ENCODE results near the gene TDRD5.

Gene TDRD5, protein sequence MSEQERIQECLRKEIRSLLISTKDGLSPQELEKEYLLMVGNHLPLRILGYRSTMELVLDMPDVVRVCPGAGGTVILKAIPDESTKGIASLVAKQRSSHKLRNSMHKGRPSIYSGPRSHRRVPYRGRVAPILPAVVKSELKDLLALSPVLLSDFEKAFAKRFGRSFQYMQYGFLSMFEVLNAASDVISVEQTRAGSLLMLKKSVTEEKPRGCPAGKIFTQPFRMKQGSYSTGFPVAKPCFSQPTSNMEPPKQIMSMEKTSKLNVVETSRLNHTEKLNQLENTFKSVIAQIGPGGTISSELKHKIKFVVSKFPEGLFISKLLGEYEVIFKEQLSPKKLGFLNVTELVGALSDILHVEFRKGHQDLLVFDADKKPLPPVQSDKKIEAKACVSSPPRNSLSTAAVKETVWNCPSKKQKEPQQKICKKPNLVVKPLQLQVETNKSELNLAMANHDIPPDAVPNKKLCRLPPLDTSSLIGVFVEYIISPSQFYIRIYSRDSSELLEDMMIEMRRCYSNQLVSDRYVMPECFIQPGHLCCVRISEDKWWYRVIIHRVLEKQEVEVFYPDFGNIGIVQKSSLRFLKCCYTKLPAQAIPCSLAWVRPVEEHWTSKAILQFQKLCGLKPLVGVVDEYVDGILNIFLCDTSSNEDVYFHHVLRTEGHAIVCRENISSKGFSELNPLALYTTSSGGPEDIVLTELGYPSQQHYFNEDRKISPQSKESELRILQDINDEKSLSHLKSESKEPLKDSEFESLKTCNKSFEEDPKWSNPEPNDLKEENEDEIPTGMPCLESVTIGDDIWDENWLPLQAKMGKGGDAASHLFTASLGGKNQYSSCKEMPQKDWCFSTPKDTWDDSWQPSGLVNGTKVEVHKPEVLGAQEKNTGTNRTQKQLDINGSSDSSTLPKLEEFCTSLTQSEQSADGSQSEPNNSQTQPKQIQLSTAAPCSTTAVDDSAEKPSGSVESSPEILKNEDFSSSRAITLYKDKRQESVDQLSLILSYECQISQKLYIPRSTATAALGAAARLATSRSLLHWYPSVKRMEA

DNA sequence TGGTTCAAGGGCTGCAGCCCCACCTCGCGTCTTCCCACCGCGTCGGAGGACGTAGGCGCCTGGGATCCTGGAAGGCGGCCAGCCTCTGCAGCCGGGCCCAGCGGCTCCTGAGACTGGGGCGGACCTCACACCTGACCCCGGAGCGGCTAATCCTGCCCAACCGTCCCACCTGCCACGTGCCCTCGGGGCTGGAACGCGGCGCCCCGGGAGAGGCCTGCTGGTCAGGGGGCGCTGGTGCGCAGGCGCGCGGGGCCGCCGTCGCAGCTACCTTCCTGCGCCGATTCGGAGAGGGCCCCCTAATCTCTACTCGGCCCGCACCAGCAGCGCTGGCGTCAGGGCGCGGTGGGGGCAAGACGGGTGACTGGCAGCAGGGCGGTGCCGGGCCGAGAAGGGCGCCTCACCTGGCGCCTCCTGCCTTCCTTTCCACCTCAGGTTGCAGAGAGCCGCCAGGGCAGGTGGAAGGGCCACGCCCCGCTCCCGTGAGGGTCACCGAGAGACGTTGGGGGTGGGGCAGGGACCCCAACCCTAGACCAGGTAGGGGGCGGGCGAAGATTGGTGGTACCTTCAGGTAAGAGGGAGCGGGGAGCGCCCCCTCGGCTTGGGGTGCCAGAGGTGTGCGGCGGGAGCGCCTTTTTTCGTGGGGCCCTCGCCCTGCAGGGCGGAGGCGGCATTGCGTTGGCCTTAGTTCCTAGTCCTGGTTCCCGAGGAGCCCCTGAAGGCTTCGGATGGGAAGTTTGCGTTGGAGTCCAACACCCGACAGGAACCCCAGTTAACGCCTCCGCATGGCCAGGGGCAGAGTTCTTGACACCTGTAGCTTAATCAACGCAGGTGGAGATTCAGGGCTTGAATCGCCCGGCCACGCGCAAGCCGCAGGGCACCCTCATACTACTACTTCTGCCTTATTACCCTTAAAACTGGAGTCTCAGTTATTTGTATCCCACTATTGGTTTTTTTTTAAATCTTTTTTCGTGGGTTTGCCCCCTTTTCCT lies at the start of gene TDRD5:
Gene TDRD5 (plus strand): TSS at position 241 of the 989 bp plus-strand sequence. CDS start 784 bp downstream, outside the sequence.
- no peak for DNase-seq

DNA sequence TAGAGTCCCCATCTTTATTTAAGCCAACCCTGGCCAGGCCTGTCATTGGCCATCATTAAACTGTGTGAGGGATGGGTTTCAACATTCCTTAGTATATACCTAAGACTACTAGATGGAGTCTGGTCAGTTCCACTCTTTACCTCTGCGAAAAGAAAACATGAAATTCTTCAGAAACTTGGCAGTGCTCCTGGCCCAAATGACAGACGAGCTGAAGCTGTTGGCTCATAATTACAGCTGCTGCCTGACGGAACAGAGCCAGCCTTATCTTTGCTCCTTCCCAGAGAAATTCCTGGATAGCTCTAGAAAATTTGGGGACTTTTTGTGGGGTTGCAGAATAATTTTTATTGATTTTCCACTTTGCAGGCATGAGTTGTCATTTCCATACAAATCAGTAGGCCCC lies 46.3 kb upstream of the TDRD5 start:
- DNase-seq = no peak

DNA sequence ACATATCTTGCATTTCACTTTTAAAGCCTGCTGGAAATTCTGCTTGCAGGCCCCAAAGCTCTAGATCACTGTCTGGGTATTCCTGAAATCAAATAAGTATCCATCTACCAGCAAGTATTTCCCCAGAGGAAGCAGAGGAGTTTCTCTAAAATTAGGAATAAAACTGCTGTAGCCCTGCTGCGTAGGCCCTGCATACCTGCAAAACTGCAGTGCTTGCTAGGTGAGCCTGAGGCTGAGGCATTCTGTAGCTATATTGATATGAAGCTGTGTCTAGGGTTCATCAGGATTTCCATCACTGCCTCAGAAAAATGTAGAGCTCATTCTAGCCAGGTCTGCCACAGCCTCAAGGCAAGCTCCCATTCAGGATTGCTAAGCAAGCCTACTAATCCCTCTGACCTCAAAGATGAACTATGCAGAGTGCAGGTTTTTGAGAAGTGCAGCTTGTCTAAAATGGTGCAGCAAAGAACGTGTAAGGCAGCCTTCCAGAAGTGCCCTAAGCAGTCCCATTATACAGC lies 44.6 kb upstream of the TDRD5 start:
- no peak for DNase-seq

DNA sequence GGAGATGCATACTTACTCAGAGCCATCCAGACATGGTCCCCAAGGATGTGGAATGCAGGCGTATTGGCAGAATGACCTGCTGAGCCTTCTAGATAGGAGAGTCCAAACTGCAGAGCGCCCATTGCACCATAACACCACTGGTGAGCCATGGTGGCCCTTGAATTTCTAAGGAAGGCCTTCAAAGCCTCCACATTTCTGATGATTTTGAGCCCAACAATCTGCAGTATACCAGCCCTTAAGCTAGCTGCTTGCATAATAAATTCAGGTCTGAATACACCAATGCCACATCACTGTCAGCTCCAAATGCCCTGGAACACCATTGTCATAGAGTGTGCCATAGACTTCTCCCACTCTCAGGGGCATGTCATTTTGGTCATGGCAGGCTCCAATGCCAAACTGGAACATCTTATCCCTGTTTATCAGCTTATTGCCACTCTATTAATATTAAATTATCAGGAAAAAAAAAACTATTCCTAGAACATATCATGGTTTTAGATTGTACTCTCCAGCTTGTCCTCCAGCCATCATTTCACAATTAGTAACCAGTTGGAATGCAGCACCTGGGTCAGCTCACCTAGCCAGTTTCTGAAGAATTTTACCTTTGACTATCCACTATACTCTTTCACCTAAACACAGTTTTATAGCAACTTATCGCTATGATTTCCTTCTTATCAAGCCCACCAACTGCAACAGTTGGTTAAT lies 42.8 kb upstream of the TDRD5 start:
- DNase-seq = no peak

DNA sequence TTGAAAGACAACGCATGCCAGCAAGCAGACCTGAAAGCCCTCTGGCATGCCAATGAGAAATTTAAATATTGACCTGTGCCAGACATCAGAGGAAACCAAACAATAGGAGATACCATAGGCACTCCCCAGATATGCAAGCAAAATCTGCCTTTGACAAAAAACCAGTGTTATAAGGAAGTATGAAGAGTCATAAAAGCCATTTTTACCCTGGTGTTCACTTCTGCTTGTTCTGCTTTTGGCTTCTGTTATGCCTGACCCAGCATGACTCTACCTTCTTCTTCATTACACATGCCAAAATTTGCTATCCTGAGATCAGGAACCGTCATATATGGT lies 42.3 kb upstream of the TDRD5 start:
- DNase-seq = no peak

DNA sequence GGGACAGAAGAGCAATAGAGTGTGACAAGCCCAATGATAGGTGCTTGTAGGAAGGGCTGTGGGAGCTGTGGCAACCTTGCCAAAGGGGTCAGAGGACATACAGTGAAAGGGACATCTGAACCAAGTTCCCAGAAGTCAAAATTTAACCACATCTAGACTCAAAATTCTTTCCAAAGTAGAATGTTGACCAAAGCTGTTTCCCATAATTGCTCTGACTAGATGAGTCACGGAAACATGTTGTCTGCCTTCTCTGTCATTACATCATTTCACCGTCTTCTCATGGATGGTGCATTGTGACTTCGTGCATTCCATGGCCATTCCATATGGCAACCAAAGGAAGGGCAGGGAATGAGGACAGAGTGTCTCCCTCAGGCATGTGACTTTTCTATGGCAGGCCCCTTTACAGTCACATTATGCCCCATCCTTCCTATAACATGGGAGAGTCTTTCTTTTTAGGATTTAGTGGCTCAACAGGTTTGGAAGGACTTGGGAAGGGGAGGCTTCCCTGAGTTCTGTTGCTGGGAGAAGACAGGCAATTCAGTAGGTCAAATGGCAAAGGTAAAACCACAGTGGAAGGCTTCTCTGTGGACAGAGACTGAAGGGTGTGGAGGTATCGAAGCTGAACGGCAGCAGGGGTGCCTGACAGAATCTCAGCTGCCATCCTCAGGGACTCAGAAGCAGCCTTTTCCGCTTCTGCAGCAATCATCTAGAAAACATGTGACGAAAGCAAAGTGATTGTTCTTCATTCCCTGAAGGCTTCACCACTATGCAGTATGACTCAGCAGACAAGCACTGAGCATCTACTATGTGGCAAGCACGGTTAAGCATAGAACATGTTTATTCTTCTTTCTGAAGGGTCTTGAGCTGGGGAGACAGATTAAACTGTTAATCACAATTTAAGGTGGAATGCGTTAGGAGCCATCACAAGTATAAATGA lies 40.6 kb upstream of the TDRD5 start:
- no peak for DNase-seq

DNA sequence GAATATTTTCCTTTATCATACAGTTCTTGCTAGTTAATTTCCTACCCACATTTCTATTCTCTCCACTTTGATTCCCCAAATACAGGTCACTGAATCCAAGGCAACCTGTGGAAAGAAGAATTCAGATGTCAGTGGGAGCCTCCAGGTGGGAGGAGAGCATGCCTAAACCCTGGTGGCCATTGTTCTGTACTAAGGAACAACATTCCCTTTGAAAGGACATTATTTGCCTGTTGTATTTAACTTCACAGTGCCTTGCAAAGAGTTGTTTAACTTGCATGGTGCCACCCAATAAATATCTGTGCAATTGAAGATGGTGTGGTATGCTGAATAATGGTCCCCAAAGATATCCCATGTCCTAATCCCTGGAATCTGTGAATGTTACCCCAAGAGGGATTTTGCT lies 37.2 kb upstream of the TDRD5 start:
- DNase-seq = no peak

DNA sequence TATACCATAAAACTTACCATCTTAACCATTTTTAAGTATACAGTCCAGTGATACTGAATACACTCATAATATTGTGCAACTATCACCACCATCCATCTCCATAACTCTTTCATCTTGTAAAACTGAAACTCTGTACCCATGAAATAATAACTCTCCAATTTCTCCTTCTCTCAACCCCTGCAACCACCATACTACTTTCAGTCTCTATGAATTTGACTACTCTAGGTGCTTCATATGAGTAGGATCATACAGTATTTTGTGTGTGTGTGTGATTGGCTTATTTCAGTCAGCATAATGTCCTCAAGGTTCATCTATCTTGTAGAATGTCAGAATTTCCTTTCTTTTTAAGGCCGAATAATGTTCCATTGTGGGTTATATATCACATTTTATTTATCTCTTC lies 33.6 kb upstream of the TDRD5 start:
- no peak for DNase-seq

DNA sequence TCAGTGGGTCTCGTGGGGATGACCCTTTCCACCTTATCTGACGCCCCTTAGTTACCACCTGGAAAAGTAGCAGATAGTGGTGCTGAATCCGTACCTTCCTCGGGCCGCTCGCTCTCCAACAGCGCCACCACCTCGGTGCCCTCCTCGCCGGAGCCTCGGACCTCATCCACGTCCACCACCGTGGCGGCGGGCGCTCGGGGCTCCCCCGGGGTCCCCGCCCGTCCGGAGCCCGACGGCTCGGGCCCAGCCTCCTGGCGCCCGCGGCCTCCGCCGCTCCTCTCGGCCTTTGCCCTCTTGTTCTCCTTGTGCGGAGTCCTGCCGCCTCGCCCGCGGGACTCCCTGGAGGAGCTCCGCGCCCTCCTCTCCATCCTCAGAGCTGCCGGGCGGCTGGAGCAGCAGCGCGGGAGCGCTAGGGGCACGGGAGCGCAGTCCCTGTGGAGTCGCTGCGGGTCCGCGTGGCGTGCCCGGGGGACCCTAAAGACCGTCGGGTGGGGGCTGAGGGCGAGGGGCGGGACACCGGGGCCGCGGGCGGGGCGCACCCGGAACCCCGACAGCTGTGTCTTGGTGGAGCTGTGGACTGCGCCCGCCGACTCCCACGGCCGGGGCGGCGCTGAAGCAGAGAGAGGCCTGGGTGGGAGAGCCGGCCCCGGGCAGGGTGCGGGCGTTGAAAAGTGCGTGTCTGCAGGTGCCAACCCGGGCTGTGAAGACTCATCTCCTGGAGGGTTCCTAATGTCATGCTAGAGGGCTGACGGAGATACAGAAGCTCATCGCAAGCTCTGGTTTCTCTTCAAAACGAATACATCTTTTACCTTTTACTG lies 15.9 kb upstream of the TDRD5 start, which contains the start of gene NPHS2:
Gene NPHS2 (minus strand): TSS at position 452 of the 818 bp plus-strand sequence. CDS start 84 bp downstream, at position 368.
- DNase-seq = no peak

DNA sequence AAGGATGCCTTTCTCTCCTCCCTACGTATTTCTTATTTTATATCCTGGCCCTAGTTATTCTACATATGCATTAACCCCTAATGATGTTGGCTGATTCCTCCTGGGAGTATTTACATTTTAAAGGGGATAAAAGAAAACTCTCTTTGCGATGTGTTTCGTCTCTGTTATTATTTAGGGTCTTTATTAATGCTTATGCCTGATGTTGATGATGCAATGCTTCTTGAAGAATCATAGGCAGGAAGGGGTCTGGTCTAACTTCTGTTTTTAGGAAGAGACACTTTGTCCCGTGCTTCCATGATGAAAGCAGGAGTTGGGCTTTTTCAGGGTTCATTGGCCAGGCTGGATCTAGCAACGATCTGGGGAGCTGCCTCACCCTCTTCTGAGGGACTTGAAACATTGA lies 15.1 kb upstream of the TDRD5 start:
- DNase-seq = peak in 1 of 3 donors; percentile 0

DNA sequence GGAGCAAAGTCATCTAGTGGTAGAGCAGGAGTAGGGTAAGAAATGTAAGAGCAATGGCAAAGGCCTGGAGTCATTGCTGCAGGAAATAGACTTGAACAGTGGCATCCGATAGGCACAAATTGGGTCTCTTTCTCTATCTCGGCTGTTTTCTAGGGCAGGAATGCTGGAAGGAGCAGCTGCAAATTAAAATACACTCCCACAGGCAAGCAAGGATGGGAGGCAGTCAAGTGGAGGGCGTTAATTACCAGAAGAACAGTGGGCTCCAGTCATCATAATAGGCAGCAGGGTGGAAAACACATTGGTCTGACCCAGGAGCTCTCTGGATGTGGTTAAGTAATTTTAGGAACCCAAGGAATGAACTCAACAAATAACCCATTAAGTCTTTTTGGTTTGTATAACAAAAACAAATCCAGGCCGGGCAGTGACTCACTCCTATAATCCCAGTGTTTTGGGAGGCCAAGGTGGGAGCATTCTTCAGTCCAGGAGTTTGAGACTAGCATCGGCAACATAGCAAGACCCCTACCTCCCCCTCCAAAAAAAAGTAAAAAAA lies 7.8 kb upstream of the TDRD5 start:
- no peak for DNase-seq

DNA sequence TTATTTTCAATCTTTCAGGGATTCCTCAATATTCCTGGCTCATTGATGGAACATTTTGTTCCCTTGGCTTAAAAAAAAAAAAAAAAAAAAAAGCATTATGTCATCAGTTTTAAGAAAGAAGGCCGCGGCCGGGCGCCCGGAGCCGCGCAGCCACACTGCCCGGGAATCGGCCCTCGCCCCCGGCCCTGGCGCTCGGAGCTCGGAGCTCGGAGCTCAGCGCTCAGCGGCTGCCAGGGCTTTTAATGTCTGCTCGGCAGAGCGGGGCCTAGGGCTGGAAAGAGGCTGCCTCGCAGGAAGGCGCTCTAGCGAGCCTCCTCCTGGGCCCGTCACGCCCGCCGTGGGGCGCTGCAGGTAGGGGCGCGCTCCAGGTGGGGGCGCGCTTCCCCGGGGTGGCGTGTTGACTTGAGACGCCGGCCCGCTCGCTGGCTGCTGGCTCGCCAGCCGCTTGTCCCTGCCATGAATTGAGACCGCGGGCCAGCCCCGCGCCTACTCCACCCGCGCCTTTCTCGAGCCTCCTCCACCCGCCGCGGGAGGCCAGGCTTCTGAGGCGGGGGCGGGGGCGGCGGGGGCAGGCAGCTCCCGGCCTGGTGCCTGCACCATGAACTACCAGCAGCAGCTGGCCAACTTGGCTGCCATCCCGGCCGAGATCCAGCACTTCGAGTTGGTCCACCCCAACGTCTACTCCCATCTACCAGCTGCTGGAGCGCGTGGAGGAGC lies 5.4 kb upstream of the TDRD5 start:
- peak in 2 of 3 donors; percentile 1 to 25 for DNase-seq

DNA sequence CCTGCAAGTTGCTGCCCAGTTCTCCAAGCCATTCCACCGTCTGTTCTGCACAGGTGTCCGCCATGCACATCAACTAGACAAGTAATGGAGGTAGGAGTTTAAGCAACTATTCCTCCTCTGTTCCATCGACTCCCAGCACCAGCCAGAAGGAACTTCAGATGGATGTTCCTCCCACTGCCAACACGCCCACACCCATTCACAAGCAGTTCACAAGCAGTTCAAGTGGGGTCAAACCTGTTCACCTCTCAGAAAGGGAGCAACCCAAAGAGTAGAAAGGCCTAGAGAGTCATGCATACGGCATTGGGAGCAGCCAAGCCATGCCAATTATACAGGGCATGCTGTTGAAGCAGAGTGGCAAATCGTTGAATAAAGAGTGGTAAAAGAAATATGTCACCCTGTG lies 4.3 kb upstream of the TDRD5 start:
- no peak for DNase-seq

DNA sequence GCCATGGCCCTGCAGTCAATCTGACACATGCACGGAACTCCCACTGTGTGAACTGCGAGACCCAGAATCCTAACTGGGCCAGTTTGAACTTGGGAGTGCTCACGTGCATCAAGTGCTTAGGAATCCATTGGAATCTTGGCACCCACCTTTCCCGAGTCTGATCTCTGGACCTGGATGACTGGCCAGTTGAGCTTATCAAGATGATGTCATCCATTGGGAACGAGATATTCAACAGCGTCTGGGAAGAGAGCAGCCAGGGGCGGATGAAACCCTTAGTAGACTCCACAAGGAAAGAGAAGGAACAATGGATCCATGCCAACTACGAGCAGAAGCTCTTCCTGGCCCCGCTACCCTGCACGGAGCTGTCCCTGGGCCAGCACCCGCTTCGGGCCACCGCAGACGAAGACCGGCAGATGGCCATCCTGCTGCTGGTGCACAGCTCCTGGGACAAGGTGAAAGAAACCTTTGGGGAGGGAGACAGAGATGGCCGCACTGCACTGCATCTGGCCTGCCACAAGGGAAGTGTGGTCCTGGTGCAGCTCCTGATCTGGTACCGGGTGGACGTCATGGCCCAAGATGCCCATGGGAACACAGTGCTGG lies 3.1 kb upstream of the TDRD5 start:
- no peak for DNase-seq

DNA sequence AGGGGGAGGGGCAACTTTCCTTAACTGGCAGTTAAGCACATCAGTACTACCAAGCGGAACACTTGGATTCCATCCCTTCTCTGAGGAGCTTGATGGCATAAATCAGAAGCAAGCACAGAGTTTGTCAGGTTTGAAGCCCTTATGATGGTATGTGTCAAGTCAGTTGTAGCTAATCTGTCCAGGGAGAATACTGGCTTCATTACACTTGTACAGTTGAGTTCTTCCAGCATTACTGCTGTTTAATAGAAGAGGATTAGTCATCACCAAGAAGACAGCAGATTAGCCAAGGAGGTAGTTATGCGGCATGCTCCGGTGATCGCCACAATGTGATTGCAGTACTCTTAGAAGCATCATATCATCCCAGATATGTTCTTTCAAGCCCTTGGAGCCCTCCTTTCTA lies 2.1 kb upstream of the TDRD5 start:
- DNase-seq = no peak

DNA sequence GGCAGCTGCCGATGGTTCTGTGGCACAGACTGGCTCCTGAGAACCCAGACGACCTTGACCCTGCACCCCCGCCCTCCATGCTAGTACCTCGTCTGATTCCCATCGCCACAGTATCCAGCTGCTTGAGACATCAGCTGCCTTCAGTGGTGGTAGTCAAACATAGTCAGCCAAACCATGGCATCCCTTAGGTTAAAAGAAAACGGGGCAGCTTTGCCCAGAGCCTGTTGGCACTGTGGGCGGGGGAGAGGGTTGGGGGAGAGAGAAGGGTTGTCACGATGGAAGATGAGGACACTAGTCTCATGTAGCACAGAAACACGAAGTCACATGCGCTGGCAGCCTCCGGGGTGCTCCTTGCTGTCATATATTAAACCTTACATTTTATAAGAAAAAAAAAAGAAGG lies 961 bp upstream of the TDRD5 start:
- no peak for DNase-seq

DNA sequence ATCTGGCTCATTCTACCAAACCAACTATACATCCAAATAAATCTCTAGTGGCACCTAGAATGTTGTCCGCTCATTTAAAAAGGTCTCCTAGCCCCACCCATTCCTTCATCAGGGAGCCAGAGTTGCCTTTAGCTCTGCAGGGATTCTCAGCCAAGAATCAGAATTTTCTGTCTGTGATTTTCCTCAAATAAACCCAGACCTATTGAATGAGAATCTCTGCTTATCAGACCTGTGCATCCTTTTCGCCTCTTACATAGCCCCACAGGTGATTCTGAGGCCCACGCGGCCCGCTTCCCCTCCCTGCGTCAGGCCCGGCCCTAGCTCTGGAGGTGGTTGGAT lies 410 bp upstream of the TDRD5 start:
- no peak for DNase-seq

DNA sequence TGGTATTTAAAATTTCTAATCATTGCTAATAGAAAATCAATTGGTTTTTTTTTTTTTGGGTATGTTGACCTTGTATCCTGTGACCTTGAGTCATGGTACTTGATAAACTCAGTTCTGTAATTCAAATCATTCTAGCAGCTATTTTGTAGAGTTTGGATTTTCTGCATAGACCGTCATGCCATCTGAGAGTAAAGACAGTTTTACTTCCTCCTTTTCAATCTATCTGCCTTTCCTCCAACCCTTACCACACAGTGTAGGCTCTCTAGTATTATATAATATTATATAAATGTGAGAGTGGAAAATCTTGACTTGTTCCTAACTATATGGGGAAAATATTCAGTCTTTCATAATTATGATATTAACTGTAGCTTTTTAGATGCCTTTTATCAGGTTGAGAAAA lies 7.0 kb downstream of the TDRD5 start:
- DNase-seq = peak in 2 of 3 donors; percentile 4 to 23

Data from suppressor macrophage treated with lipopolysaccharide for 1 hour (primary cell).